Brain microvascular endothelial cell (primary cell): Measurements from ENCODE around the gene TIGD2.

Experiments
- DNase-seq: peaks from one replicate; pipeline ENCODE4 v3.0.0-alpha.2; 2020
- H3K27ac ChIP-seq: fragments of 250-450 bp; sonication (Bioruptor Pico); 2 replicates; pipeline ENCODE4 v1.5.1; 2020; ENCODE audit warnings: mild to moderate bottlenecking, moderate library complexity
- H3K27me3 ChIP-seq: fragments of 250-450 bp; sonication (Bioruptor Pico); replicated peaks from 2 replicates; pipeline ENCODE4 v1.5.1; 2020; ENCODE audit warnings: mild to moderate bottlenecking
- H3K36me3 ChIP-seq: fragments of 250-450 bp; sonication (Bioruptor Pico); replicated peaks from 2 replicates; pipeline ENCODE4 v1.5.1; 2020; ENCODE audit warnings: mild to moderate bottlenecking
- H3K4me3 ChIP-seq: 2 replicates; pipeline ENCODE4 v1.5.1; 2011; ENCODE audit warnings: low read depth, mild to moderate bottlenecking, control low read depth, low read length, moderate library complexity
- in situ Hi-C: cut with HindIII; loops from 2 replicates; pipeline ENCODE4 v1.10.0; 2017; ENCODE audit warnings: low sequenced_read_pairs, low pct_ligation_motif_present
- TF ChIP-seq, protein P1 (sequence below): IDR thresholded peaks from 2 replicates; pipeline ENCODE4 v1.5.1; 2011; ENCODE audit warnings: low read depth, mild to moderate bottlenecking, moderate library complexity, low read length, control low read depth, inconsistent platforms; ENCODE audit errors: missing control alignments

TIGD2 gene

DNA sequence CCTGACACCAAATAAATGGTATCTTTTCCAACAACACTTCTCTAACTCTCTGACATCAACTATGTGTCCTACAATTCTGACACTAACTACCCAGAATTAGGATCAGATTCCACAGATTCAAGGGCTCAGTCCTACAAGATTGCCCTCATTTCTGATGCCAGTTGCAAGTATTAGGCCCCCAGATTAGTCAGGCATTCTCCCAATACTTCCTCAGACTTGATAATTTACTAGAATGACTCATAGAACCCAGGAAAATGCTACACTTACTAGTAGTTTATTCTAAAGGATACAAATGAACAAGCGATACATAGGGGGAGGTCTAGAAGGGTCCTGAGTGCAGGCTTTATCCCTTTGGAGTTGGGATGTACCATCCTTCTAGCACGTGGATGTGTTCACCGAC is 8.5 kb downstream of the TIGD2 start:
- no peak overlapping the region for H3K27ac ChIP-seq
- no peaks in the 10 kb centered on the region for H3K36me3 ChIP-seq
- DNase-seq = peak; percentile 14
- no peaks in the 10 kb centered on the region for H3K27me3 ChIP-seq
- in situ Hi-C loops = no loop called here
- TF ChIP-seq, protein P1, sequence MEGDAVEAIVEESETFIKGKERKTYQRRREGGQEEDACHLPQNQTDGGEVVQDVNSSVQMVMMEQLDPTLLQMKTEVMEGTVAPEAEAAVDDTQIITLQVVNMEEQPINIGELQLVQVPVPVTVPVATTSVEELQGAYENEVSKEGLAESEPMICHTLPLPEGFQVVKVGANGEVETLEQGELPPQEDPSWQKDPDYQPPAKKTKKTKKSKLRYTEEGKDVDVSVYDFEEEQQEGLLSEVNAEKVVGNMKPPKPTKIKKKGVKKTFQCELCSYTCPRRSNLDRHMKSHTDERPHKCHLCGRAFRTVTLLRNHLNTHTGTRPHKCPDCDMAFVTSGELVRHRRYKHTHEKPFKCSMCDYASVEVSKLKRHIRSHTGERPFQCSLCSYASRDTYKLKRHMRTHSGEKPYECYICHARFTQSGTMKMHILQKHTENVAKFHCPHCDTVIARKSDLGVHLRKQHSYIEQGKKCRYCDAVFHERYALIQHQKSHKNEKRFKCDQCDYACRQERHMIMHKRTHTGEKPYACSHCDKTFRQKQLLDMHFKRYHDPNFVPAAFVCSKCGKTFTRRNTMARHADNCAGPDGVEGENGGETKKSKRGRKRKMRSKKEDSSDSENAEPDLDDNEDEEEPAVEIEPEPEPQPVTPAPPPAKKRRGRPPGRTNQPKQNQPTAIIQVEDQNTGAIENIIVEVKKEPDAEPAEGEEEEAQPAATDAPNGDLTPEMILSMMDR = no peak
- H3K4me3 ChIP-seq = no peak overlapping the region

- Histone ChIP-seq H3K27me3 (no peaks in the 10 kb centered on the region), H3K4me3 (no peak overlapping the region)
- in situ Hi-C loops = no loop called here
These were observed 10.2 kb downstream of the TIGD2 start for GRCh38 chr4:89121387-89122068.

GRCh38 chr4:89123451-89123851 is 12.1 kb downstream of the TIGD2 start:
- Histone ChIP-seq H3K4me3 (no peak overlapping the region), H3K27ac (no peak overlapping the region), H3K27me3 (no peaks in the 10 kb centered on the region), H3K36me3 (no peaks in the 10 kb centered on the region)
- TF ChIP-seq, protein P1 = no peak
- peak; percentile 8 for DNase-seq
- in situ Hi-C loops = no loop called here

More at GRCh38 chr4:89121387-89122068, 10.2 kb downstream of the TIGD2 start:
- no peaks in the 10 kb centered on the region for H3K36me3 ChIP-seq
- TF ChIP-seq, protein P1 = no peak
- no peak overlapping the region for H3K27ac ChIP-seq
- no peak for DNase-seq

GRCh38 chr4:89125901-89126782 is 14.8 kb downstream of the TIGD2 start:
- Histone ChIP-seq H3K27ac (no peak overlapping the region), H3K4me3 (no peak overlapping the region), H3K36me3 (no peaks in the 10 kb centered on the region), H3K27me3 (no peaks in the 10 kb centered on the region)
- TF ChIP-seq, protein P1 = no peak
- in situ Hi-C loops = no loop called here
- DNase-seq = no peak

DNA sequence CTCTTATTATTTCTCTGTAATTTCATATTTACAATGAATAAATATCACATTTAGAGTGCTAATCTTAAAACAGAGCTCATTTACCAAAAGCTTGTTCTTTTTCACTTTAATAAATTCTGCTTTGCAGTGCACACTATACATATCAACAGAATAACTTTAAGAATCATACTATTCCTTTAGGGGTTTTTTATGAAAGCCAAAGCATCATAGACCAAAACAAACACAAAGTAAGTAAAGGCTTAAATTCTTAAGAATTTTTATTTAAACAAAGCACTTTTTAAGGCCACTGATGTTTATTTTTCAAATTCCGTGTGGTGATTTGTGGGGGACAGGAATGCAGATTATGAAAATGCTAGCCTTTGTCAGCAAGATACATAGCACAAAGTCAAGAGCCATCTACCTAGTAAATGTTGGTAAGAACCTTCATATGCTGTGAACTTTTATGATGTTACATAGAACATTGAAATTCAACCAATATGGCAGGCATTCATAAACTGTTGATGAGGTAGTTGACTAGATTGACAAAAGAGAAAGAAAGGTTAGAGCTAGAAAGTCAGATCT is 17.8 kb downstream of the TIGD2 start:
- peak; percentile 32 for DNase-seq
- Histone ChIP-seq H3K4me3 (no peak overlapping the region), H3K27me3 (no peaks in the 10 kb centered on the region), H3K27ac (peak overlapping the region; percentile 27), H3K36me3 (no peaks in the 10 kb centered on the region)
- TF ChIP-seq, protein P1 = no peak
- in situ Hi-C loops = no loop called here
